NOMO-1 treated with DMSO at 0.1 percent for 48 hours (cell line): ENCODE measurements around the gene STK39.

Experiments used
- DNase-seq: peaks from one replicate; lab custom pipeline; 2025; ENCODE audit not compliant: unreplicated experiment; lab: John Stamatoyannopoulos, UW

The STK39 gene

DNA sequence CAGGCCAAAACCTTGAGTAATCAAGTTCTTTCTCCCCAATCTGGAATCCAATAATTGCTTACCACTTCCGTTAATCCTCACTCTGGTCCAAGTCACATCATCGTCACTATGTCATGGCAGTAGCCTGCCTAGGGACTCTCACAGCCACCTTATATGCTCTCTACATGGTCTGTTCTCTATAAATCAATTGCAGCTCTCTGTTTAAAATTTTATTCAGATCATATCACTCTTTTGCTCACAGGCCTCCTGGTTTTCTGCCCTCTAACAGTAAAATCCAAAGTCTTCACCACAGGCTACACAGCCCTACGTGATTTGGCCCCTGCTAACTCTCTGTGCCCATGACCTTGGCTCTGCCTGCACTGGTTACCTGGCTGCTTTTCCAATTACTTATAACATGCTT, 188.7 kb downstream of the STK39 start:
- DNase-seq: no peak

DNA sequence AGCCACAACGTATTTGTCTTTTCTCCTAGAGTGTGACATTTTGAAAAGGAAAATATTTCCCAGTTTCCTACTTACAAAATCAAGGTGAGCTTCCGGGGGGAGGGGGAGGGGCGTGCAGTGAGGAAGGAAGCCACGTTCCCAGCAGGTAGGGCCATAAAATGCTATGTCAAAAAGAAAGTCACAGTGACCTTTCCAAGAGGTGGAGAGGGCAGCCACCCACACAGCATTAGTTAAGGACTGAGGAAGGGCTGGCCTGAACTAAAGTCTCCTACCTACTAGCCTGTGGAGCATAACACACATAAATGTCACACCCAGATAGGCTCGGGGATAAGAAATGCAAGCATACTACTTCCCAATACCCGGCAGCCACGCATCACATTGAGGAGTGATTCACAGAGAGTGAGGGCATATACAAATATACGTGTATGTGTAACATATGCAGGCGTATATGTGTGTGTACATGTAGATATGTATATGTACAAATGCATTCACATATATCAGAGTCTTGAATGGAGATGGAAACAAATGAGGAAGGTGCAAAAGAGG, 191.1 kb downstream of the STK39 start:
- DNase-seq: no peak

DNA sequence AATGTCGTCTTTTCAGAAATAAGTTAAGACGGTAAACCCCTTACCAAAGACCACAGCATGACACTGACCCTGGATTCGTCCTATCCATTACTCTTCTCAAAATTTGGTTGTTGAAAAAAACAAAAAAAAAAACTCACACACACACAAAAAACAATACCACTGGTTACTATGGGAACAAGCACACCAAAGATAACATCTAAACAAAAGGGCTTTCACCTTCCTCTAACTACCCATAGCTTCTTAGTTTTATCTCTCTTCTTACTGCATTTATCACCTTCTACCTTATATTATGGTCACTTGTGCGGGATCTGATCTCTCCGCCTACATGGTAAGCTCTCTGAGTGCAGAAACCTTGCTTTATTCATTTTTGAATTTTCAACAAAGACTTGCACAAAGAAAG, 192.7 kb downstream of the STK39 start:
- no peak for DNase-seq

DNA sequence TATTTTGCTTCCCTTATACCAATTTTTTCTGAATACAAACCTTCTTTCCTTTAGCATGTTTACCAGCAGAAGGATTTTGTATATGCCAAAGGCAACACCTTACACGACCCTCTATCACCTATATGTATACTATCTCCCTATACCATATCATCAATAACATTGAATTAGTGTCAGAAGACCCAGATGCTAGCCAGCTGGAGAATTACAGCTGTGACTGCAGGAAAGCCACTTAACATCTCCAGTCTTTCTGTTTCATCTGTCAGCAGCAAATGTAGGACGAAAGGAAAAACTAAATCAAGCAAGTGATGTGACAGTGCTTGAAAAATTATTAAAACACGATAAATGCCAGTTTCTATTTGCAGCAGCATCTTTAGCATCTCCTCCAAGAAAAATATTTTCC, 193.7 kb downstream of the STK39 start:
- no peak for DNase-seq

DNA sequence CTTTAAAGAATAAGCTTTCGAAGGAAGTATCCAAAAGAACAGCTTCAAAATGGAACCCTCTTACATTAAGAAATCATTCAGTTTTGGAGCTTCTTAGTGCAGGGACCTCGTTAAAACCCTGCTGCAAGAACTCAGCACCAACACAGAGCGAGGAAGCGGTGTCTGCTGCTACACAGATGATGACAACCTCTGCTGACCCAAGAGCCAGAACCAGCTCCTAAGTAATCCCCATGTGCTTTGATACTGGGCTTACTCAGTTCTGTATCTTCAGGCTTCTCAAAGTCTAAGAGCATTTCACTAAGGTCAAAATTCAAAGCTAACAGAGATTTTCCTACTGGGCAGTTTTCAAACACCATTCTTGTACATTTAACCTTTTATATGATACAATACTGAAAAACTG, 194.6 kb downstream of the STK39 start:
- no peak for DNase-seq

DNA sequence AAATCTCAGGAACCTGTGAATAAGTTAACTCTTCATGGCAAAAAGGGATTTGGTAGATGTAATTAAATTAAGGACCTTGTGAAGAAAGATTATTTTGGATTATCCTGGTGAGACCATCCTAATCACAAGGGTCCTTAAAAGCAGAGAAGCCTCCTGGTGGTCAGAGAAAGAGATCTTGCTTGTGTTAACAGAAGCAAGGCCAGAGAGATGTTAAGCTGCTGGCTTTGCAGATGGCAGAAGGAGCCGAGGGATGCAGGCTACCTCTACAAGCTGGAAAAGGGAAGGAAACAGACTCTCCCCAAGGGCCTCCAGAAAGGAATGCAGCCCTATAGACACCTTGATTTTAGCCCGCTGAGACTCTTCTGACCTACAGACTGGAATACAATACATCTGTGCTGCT, 197.0 kb downstream of the STK39 start:
- DNase-seq: no peak

DNA sequence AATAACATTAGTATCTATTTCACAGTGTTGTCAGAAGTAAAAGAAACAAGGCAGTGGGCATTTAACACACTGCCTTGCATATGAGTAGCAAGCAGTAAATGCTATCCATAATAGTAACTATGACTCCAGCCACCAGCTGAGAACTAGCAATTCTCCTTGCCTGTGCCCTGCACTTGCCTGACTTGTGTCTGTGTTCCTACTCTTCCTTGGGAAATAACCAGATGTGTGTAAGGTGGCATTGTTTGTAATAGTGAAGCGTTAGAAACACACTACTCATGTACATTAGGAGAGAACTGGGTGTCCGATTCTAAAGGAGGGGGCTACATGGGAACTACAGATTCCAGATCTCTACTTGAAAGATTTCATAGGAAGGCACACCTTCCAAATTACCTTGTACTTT, 197.8 kb downstream of the STK39 start:
- no peak for DNase-seq

DNA sequence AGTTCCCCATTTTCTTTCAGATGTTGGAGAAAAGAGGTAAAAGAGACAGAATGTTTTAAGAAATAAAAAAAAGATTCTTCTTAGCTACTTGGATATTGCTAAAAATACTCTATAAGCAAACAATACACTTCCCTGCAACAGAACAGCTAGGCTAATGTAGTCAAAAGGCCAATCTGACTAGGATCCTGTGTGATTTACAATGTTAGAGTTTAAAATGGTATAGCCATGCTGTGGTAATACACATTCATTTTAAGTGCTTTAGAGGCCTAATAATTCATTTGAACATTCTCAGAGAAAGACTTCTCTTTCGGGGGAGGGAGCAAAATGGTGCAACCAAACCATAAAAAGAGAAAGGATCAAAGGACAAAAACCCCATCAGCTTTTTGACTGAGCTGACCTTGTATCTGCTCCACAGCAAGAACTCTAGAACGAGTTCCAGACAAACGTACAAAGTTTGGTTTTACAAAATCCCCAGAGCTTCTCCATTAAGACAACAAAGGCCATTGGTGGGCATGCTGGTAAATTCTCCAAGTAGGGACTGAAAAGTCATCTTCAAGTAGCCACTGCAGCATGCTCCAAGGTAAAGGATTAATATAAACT, 200.2 kb downstream of the STK39 start:
- DNase-seq: no peak

DNA sequence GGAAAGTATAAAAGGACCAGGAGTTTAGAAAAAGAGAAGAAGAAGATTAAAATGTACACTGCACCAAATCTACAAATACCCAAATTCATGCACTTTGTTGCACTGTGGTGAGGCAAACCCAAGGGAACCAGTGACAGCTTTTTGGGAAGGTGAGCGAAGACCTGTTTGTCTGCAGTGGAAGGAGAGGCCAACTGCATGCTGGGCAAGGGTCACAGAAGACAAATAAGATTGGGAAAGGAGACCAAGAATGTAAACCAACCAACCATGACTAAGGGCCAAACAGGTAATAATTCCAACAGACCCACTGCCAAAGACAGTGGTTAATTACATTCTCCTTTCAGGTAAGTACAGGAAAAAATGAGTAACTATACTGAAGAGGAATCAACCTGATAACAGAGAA, 202.8 kb downstream of the STK39 start:
- no peak for DNase-seq

DNA sequence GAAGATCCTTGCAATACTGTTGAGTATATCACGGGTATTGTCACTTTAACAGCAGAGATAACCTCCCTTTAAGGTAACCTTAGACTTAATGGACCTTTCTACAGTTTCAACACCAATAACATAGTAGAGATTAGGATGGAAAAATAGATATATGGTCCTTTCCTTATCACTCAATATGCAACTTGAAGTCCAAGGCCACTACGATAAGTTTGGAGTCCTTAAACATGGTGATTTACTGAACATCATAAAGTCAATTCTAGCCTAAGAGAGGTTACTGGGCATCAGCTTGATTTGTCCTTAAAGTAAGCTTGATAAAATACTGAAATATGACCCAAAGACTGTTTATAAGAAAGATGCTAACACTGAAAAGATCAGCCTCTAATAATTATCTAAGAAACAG, 203.2 kb downstream of the STK39 start:
- no peak for DNase-seq

DNA sequence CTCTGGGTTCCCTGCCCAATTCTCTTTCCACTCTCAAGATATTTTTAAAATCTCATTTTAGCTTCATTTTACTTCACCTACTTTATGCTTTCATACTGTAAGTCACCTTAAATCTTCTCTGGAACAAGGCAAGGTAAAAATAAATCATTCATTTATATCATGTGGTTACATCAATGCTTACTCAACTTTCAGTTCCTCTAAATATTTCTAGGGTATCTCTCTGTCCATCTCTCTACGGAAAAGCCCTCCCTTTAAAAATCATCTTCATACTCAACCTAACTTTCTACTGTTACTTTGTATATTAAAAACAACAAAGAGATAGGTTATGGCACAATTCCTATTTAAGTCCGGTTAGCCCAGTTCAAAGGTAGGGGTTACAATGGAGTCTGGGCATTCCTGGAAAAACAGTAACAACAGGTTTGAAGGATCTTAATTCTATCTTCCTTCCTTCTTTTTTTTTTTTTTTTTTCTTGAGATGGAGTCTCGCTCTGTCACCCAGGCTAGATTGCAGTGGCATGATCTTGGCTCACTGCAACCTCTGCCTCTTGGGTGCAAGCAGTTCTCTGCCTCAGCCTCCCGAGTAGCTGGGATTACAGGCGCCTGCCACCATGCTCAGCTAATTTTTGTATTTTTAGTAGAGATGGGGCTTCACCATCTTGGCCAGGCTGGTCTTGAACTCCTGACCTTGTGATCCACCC, 205.1 kb downstream of the STK39 start:
- peak; percentile 89 for DNase-seq

DNA sequence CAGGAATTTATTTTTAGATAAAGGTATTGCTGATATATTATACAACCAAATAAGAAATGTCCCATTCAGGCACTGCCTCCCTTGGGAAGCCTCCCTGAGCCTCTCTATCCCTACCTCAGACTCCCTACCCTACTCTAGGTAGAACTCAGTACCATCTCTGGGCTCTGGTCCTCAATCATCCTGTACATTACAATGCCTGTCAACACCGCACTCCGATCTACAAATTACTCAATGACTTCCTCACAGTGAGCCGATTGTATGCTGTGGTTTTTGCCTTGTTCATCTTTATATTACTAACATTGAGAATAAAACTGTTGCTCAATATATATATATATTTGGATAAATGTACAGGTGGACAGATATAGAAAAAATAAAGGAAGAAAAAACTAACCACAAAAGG, 207.5 kb downstream of the STK39 start:
- peak; percentile 64 for DNase-seq

DNA sequence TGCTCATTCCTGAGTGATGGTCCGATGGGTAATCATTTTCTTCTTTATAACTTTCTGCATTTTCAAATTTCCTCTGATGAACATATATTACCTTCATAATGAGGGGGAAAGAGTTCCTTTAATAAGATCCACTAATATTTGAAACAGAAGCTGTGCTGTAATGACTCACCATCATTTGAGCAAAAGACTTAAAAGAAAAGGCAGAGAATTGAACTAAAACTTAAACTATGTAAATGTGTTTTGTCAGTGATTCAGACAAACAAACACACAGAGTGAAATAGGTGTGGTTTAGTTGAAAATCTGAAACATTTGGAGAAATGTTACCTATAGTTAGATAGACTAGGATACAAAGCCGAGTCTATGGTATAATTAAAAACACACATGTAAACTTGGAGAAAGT, 209.6 kb downstream of the STK39 start:
- no peak for DNase-seq

DNA sequence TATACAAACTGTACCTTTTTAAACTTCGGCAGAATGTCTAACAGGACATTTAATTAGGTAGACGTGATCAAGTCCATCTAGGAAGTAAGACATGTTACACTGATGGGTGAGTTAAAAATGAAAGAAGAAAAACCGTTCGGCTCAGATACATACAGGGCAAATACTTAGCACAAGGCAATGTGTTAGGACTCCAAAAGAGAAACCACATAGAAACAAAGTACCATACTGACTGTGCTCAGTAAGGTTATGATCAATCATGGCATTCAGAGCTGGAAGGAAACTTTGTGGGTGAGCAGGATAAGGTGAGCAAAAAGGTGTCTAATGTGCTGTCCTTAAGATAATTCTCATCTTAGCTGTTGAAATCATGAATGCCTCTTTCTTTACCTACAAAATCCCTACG, 211.9 kb downstream of the STK39 start:
- DNase-seq: no peak

DNA sequence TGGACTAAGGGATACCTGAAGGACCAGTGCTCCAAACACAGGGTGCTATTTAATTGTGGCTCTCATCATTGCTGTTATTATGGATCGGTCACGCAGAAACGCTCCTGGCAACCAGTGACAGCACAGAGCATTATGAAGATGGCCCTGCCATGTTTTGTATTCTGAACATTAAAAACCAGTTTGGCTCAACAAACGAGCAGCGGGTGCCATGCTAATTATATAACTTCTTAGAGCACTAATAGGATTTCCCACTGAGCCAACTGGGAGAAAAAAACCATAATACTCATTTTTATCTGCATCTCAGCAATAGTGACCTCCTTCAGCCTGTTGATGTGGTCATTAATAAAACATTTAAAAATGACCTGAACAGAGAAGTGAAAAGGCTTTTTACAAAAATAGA, 212.8 kb downstream of the STK39 start:
- no peak for DNase-seq

DNA sequence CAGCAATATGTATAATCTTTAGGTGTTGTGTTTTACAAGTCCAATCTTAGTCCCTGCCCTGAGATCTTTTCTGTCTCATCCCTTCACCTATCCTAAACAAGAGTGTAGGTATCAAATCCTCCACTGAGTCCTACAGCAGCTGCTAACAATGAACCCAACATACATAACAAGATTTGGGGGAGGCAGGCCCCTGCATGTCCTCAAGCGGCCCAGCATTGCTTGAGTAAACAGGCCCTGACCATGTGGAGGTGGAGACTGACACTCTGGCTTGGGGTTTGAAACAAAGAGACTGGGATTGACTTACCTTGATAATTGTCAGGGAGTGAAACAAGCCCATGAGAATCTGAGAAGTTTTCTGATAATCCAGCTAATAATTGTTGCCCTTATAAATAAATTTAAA, 213.4 kb downstream of the STK39 start:
- no peak for DNase-seq

DNA sequence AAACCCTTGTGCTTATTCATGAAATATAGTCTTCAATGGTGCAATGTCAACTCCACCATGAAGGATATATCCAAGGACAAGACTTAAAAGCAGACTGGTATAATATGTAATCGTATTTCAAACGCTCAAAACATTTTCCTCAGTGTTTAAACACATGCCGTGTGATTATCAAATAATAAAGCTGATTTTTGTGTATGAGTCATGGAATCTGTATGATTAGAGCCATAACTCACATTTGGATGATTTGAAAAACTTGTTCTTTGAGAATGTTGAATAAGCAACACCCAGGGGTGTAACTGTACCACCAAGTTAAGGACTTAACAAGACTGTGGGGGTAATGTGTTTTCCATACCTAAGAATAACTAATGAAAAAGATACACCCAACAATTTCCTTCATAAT, 215.3 kb downstream of the STK39 start:
- DNase-seq: no peak

DNA sequence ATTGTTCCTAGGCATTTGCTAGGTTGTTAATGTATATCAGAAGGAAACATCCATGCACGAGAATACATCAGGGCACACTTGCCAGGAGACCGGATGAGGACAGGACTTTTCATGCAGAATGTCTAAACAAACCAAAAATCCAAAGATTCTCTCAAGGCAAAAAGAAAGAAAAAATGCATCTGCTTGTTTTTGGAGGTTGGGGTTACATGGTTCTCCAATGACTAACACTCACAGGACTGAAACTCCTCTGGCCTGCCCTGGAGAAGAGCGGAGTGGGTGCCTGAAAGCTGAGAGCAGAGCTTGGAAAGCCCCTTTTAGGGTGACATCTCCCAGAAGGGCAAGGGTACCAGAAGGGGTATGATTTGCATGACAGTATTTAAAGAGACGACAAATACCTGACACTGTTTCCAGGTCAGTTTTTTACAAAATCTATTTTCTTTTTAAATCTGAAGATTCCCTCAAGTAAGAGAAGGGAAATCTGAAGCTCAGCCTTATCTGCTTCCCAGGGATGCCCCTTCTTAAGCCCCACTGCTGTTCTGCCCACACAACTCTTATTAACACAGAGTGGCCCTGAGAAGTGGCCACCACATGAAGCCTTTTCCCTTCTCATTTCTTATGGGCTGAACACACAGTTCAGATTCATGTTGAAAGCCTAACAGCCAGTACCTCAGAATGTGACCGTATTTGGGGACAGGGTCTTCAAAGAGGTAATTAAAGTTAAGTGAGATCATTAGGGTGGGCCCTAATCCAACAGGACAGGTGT, 216.4 kb downstream of the STK39 start:
- DNase-seq: no peak

DNA sequence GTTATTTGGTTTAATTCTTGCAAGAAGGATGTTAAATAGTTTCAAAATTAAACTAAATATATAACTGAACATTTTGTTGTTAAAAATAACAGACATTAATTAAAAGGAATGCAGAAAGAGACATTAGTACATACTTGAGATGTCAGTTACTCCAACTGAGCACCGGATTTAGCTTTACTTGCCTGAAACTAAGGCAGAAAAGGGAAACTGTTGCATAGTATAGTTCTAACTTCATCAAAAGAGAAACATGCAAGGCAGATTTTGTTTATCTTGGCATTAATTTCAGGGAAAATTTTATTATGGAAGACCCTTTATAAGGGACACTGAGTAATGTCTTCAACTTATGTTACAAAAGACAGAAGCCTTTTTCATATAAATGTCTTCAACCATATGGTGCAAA, 218.3 kb downstream of the STK39 start:
- DNase-seq: no peak

DNA sequence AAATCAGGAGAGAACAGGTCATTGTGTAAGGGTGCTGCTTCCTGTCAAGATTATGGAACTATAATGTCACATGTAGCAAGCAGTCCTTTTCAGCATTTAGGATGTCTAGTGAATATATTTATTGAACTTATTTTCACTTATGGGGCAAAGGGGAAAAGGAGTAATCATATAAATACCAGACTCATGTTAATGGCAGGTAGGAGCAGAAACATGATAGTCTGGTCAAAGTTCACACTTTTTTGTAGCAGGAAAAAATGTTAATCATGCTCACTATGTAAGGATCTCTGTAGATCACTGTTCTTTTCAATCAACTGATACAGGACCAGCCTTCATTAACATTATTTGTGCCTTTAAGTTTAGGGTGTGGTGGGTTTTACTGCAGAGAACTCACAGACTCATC, 219.0 kb downstream of the STK39 start:
- no peak for DNase-seq

DNA sequence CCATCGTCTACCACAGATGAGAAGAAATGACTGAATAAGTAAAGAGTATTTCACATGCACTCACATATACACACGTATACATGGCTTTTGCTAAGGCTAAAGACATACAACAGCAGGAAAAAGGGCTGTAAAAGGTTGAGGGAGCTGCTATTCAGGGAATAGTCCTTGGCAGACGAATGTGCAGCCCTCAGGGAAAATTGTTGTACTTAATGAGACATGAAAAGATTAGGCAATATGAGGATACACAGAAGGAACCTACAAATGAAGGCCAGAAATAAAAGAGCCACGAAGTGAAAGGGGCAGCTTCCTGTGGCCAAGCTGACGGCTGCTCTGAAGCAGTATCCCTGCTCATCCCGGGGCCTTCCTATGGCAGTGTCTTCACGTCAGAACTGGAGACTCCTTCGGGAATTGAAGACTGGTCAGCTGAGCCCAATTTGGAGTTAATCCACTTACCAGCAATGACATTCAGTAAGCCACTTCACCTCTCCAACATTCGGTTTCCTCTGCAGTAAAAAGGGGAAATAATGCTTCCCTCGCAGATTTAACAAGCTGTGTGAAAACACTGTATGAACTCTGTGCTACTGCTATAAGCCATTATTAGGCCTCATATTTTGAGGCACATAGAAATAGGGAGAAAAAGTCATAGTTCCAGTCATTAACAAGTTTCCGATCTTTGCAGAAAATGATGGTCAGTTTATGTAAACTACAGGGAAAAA, 221.8 kb downstream of the STK39 start:
- peak; percentile 67 for DNase-seq

DNA sequence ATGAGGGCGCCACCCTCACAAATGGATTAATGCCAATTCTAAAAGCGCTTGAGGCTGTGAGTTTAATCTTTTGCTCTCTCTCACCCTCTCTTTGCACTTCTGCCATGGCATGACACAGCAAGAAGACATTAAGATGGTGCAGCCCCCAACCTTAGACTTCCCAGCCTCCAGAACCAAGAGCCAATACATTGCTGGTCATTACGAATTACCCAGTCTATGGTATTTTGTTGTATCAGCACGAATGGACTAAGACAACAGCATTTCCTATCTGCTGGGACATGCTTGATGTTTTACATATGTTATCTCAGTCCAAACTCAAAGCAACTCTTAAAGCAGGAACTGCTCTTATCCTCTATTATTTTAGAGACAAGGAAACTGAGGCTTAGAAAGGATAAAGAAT, 222.9 kb downstream of the STK39 start:
- DNase-seq: no peak
